ENCODE measurements around the gene ETDC. TPM values are rescaled to one million over a fixed set of nuclear protein-coding genes. Genes with fewer than 3 reads are reported as not detected.

The ETDC gene
- total RNA-seq, 1 donor from 2014 or later = not detected

GRCh38 chrX:135347381-135348016, 38.2 kb downstream of the ETDC start:
- ATAC-seq = no peak

- no peak for ATAC-seq
Observed at GRCh38 chrX:135354288-135354687, 45.0 kb downstream of the ETDC start.

Other genes with a start within 250 kb of the ETDC start
- 1.2 TPM for gene SMIM10L2B, start 210.8 kb upstream of the ETDC start, total RNA-seq
- gene ETDB, start 189.0 kb upstream of the ETDC start, total RNA-seq = not detected
- not detected for gene CT55, start 138.1 kb upstream of the ETDC start, total RNA-seq
- gene ETDA, start 57.4 kb upstream of the ETDC start, total RNA-seq = not detected
- gene ZNF75D, start 34.6 kb downstream of the ETDC start, total RNA-seq = 3.4 TPM
- gene ZNF449, start 35.3 kb downstream of the ETDC start, total RNA-seq = 2.0 TPM
- gene SMIM10L2A, start 112.5 kb downstream of the ETDC start, total RNA-seq = 1.4 TPM
- 5.3 TPM for gene INTS6L, start 211.2 kb downstream of the ETDC start, total RNA-seq